HG03108 (cell line): ENCODE data around the gene PPP1R3E.
"Not testable (repeated sequence)": the region's sequence is repeated elsewhere in the genome, so short reads cannot be mapped to it uniquely, and the experiment has no call there.

Source experiments
- ATAC-seq: cut with Tn5 transposase; IDR thresholded peaks from one replicate; pipeline ENCODE4 v1.9.1; 2021; ENCODE audit warnings: moderate library complexity; ENCODE audit not compliant: unreplicated experiment

The PPP1R3E gene

GRCh38 chr14:23302290-23303225 is at the start of gene PPP1R3E:
Gene PPP1R3E (minus strand): TSS chr14:23302859. CDS start chr14:23302576, 283 bp downstream.
- ATAC-seq, result peak; percentile 31

DNA sequence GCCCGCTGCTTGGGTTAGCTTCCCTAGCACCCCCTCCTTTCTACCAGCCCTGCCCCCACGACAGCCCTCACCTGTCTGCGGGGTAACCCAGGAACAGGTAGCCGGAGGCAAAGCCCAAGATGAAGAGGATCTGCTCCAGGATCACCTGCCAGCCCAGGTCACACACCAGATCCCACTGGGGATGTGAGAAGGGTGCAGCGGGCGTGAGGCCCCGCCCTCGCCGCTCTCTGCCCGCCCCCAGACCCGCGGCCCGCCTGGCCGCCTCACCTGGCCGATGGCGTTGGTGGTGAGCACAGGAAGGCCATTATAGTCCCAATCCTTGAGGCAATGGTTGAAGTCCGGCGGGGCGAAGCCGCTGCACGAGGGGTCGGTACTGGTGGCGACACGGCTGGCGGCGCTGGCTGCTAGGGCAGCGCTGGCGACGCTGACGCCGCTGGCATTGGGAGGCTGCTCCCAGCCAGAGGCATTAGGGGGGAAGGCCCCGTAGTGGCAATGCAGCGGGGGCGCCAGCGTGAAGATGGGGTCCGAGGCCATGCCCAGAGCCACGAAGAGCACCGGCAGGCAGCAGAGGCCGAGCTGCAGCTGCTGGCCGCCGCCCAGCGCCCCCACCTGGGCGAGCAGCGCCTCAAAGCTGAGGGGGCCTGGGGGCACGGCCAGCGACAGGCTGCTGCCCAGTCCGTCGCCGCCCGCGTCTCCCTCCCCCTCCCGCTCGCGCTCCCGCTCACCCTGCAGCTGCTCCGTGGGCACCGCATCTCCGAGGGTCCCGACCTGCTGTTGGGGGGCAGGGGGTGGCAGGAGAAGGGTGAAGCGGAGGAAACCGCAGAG is 49.2 kb upstream of the PPP1R3E start:
- no peak for ATAC-seq

DNA sequence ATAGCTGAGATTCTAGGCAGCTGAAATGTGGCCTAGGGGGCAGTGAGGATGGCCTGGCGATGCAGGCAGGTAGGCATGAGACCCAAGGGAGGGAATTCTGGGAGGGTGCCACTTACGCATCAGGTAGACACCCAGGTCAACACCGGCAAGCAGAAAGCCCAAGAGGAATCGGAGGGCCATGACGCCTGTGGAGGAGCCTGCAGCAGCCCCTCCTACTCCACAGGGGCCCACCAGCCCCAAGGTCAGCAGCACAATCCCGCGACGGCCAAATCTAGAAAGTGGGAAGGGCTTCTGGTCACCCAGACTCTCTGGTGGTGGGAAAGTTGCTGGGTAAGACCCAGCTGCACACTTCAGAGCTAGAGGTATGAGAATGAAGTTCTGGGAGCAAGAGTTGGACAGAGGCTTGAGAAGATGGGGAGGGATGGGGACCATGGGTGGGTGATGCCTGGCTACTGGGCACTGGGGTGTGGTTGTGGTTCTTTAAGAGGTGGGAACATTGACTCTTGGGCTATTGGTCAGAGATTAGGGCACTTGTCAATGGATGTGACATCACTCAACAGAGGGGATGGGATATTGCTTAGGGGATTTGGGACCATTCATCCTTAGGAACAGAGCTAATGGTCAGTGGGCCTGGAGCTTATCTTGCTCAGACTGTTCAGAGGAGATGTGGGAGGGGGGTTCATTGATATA is 46.6 kb upstream of the PPP1R3E start:
- ATAC-seq, result no peak

GRCh38 chr14:23348297-23348655 is 45.6 kb upstream of the PPP1R3E start:
- ATAC-seq, result no peak

DNA sequence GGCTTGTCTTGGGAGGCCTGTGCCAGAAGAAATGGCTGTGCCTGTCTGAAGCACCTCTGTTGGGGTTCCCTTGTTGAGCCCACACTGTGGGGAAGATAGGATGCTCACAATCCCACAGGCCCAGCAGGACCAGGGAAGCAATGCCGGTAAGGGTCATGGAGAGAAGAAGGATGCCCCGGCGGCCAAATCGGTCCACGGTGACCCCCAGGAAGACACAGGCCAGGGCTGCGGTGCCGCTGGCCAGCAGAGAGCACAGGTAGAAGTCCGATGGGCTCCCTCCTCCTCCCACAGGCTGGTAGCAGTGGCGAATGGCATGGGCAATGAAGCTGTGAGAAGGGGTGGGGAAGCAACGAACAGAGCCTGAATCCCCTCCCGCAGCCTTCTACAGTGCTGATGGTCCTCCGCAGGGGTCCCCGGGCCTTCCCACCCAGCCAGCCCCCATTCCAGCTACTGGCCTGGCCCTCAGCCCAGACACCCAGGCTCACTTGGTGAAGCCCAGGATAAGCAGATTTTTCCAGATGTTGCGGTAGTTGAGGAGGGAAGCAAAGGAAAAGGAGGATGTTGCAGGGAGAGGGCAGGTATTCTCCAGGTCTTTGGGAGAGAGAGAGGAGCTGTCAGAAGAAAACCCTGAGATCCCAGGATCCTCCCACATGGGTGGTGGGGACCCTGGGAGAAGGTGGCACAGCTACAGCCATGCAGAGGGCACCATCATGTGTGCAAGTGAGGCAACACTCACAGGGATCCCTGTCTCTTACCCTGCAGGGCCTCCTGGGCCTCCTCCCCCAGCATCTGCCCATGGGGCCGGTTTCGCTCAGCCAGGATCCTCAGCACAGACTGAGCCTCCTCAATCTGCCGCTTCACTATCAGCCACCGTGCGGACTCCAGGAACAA is 45.0 kb upstream of the PPP1R3E start:
- no peak for ATAC-seq

DNA sequence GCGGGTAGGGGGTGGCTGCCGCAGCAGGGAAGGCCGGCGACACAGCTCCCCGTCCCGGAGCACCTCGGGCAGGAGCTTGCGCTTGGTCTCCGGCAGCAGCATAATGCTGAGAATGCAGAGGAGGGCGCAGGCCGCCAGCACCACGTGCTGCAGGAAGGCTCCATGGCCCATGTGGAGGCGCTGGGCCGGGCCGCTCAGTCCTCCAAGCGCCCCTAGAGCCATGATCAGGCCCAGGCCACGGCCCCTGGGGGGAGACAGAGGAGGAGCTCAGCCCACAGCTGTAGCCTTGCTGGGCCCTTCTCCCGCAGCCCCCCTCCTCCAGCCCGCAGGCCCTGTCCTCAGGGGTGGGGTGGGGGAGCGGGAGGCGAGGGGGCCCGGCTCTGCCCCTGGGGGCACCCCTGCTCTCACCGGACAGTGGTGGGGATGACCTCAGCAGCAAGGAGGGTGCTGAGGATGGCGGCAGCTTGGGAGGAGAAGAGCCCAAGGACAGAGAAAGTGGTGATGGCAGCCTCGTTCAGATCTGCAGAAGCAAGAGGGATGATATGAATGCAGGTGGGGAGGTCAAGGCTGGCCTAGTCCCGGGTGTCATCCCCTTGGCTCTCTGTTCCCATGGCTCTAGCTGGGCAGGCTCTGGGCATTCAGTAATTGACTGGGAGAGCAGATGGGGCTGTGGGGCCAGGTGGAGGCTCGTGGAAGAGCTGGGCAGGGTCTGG is 44.2 kb upstream of the PPP1R3E start:
- ATAC-seq, result no peak

DNA sequence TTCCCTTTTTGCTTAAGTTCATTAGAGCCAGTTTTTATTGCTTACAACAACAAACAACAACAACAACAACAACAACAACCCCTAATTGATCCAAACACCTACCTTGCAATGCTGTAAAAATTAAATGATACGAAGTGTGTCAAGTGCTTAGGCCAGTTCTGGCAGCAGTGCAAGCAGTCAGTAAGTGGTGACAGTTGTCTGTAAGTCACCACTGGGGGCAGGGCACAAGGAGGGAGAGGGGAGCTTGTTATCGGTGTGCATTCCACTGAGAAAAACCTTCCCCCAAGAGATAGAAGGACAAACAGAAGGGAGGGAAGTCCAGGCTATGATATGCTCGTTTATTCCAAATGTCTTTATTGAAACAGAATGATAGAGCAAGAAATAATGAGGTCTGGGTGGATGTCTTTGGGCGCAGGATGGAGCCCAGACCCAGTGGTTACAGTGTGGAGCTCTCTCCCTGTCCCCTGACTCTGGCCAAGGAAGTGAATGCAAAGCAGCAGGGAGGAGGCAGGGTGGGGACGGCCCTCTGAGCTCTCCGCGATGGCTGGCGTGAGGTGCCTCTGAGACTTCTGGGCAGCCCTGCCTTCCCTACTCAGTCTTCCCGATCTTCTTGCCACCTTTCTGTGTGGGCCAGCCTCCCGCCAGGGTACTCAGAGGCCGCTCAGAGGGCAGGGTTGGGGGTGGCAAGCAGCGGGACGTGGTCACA is 43.5 kb upstream of the PPP1R3E start:
- ATAC-seq, result no peak

- ATAC-seq, result no peak
Observed at GRCh38 chr14:23344481-23344880, 41.8 kb upstream of the PPP1R3E start.

- ATAC-seq, result no peak
Observed at GRCh38 chr14:23339506-23340268, 37.0 kb upstream of the PPP1R3E start.

- ATAC-seq, result no peak
Observed at GRCh38 chr14:23335623-23336022, 33.0 kb upstream of the PPP1R3E start.

DNA sequence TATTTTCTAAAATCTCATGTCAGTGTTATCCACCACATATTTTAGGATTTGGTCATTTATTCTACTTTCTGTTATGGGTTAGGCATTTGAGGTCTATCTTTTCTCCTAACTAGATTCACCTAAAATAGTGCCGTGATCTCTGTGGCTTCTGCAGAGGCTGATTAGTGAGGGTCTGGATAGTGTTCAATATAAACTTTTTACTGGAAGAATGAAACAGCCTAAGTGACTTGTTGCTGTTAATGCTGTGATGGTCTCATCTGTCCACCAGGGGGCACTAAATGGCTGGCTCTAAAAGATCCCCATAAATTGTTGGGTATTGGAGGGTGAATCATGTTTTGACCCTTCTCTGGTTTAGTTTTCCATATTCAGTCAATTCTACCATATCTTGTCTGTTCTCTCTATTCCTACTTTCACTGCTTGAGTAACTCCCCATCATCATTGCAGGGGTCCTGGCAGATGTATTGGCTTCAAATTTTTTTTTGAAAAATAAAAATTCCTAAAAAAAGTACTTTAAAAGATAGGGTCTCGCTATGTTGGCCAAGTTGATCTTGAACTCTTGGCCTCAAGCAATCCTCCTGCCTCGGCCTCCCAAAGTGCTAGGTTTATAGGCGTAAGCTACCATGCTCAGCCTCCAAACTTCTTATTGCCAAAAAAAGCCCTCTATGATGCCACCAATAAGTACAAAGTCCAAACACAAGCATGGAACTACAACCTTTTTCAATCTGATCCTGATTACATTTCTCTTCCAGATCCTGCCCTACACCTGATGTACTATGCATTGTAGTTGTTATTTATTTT is 25.5 kb upstream of the PPP1R3E start:
- no peak for ATAC-seq

DNA sequence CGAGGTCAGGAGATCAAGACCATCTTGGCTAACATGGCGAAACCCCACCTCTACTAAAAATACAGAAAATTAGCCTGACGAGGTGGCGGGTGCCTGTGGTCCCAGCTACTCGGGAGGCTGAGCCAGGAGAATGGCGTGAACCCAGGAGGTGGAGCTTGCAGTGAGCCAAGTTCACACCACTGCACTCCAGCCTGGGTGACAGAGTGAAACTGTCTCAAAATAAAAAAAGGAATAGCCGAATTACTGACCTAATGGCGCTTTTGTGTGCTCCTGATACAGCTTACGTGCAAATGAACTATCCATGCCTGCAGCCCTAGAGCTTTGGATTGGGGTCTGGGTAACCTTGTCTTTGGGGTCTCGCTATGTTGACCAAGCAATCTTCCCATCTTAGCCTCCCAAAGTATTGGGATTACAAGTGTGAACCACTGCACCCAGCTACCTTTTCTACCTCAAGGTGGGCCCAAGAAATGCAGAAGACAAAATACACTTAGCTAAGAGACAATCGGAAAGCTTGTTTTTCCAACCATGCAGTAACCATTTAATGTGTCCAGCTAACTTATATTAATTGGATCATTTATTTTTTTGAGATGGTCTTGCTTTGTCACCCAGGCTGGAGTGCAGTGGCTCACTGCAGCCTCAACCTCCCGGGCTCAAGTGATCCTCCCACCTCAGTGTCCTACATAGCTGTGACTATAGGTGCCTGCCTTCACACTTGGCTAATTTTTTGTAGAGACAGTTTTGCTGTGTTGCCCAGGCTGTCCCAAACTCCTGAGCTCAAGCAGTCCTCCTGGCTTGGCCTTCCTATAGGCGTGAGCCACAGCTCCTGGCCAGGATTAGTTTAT is 24.1 kb upstream of the PPP1R3E start:
- no peak for ATAC-seq

DNA sequence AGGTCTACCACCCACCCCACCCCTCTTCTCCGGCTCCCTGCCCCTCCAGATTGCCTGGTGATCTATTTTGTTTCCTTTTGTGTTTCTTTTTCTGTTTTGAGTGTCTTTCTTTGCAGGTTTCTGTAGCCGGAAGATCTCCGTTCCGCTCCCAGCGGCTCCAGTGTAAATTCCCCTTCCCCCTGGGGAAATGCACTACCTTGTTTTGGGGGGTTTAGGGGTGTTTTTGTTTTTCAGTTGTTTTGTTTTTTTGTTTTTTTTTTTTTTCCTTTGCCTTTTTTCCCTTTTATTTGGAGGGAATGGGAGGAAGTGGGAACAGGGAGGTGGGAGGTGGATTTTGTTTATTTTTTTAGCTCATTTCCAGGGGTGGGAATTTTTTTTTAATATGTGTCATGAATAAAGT is 23.1 kb upstream of the PPP1R3E start:
- ATAC-seq, result not testable (repeated sequence)

DNA sequence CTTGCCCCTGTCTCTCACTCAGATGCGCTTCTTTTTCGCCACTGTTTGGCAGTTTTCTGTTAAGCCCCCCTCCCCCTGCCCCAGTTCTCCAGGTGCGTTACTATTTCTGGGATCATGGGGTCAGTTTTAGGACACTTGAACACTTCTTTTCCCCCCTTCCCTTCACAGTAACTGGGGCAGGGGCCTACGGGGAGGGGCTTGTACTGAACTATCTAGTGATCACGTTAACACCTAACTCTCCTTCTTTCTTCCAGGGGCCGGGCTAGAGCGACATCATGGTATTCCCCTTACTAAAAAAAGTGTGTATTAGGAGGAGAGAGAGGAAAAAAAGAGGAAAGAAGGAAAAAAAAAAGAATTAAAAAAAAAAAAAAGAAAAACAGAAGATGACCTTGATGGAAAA is 22.3 kb upstream of the PPP1R3E start:
- ATAC-seq, result no peak

- ATAC-seq, result no peak
Observed at GRCh38 chr14:23324455-23324846, 21.8 kb upstream of the PPP1R3E start.

DNA sequence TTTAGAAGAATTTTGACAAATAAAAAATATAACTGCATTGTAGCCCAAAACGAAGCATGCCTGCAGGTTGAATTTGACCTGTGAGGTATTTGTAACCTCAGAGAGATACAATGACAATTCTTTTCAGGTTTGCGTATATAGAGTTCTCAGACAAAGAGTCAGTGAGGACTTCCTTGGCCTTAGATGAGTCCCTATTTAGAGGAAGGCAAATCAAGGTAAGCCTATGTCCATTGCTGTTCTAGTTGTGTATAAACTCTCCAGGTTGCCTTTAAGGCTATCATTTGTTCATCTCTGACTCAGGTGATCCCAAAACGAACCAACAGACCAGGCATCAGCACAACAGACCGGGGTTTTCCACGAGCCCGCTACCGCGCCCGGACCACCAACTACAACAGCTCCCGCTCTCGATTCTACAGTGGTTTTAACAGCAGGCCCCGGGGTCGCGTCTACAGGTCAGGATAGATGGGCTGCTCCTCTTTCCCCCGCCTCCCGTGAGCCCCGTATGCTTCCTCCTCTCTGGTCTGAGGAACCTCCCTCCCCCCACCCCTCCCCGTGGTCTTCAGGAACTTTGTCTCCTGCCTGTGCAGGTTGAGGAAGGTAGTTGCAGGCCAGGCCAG is 21.3 kb upstream of the PPP1R3E start:
- no peak for ATAC-seq
